Hematopoietic multipotent progenitor cell treated with erythropoietin and hydrocortisone succinate and interleukin-3 and kit ligand, for 8 days (in vitro differentiated cells): ENCODE data around the gene OPRL1.
A peak's percentile ranks its signal among the peaks of the same experiment; 100 is the strongest.

Experiments
- DNase-seq: peaks from one replicate; pipeline ENCODE4 v3.0.0-alpha.2; 2015

OPRL1 gene

GRCh38 chr20:64056889-64057627 lies 22.8 kb upstream of the OPRL1 start:
- DNase-seq: no peak

DNA sequence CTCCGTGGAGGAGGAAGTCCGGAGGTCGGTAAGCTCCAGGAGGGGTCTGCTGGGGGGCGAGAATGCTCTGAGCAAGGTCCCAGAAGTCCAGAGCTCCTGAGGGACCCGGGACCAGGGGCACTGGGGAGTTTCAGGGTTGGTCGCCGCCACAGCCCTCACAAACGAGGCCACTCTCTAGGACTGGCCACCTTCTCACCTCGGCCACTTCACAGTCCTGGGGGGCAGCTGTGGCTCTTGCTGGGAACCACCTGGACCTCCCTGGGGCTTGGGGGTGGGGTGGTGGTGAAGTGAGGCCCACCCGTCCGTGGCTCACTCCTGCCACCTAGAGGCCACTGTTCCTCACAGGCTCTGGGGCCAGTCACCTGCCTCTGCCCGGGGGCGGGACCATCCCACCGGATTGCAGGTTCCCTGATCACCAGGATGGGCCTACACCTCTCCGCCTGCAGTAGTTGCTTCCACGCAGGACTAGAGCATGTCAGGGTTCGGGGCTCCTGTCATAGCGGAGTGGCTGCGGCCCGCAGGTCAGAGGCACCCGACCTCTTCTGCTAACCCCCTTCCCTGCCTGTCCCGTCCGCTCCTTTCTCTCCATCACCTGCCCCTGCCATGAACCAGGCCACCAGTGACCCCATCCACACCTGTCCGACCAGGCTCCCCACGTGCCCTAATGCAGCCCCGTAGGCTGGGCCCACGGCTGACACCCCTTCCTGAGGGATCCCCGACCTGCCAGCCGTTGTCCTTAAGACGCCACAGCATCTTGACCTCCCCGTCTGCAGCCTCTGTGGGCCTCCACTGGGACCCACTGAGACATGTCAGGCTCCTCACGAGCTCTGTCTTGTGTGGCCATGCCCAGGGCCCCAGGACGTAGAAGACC lies 22.0 kb upstream of the OPRL1 start:
- DNase-seq: peak; percentile 58

- DNase-seq: no peak
Observed at GRCh38 chr20:64058536-64058935, 21.3 kb upstream of the OPRL1 start.

- DNase-seq: no peak
Observed at GRCh38 chr20:64062276-64062595, 17.6 kb upstream of the OPRL1 start.

DNA sequence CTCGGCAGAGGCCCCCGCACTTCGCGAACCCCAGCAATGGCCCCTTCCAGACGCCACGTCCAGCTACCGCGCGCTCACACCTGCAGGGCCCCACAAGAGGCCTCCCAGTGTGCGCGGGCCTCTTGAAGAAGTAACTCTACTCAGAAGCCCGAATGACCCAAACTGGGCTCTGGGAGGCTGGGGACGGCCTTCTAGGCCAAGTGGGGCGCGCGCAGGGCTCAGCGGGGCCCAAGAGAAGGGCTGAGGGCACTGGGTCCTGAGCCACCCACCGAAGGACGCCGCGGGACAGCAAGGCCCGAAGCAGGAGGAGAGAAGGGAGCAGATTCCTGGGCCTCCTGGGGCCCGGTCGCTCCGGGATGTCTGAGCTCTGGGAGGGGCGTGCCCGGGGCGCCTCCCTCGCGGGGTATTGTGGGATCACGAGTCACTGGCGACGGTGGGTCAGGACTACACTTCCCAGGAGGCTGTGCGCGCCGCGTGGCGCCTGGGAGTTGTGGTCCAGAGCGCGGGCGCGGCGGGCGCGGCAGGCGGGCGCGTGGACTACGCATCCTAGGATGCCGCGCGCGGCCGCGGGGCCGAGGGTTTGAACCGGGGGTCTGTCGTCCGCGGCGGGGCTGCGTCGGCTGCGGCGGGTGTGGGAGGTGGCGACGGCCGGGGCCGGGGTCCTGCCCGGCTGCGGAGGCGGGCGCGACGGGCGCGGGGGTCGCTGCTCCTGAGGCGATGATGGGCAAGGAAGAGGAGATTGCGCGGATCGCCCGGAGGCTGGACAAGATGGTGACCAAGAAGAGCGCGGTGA lies 17.1 kb upstream of the OPRL1 start, which contains the start of gene TCEA2:
TSS of gene TCEA2 (plus strand) at position 603 of the 793 bp plus-strand sequence. CDS start at position 718, 115 bp downstream.
- DNase-seq: peak; percentile 92

DNA sequence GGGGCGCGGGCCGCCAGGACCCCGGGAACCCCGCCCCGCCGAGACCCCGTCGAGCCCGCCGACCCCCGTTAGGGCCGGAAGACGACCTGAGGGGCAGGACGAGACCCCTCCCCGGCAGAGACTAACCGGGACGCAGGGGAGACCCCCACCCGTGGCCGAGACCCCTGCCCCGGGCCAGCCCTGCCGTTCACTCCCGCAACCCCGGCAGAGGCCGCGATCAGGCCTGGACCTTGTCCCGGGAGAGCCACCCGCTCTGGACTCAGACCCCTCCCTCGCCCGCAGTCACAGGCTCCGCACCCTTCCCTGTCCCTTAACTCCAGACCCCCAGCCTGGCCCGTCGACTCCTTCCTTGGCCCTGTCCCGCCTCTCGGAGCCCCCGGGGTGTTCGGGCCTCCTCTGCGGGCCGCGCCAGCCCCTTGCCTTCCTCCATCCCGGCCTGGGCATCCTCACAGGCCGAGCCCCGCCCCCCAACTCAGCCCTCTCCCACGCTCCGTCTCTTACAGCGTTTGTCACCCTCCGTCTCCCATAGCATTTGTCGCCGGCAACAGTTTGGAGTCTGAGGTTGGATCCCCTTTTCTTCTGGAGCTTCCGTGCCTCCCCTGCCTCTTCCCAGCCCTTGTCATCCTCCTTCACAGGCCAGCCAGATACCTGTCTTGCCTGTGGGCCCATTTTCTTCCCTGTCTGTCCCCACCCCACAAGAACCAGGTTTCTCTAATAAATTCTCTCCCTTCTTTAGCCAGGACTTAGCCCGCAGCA lies 16.3 kb upstream of the OPRL1 start:
- DNase-seq: no peak

DNA sequence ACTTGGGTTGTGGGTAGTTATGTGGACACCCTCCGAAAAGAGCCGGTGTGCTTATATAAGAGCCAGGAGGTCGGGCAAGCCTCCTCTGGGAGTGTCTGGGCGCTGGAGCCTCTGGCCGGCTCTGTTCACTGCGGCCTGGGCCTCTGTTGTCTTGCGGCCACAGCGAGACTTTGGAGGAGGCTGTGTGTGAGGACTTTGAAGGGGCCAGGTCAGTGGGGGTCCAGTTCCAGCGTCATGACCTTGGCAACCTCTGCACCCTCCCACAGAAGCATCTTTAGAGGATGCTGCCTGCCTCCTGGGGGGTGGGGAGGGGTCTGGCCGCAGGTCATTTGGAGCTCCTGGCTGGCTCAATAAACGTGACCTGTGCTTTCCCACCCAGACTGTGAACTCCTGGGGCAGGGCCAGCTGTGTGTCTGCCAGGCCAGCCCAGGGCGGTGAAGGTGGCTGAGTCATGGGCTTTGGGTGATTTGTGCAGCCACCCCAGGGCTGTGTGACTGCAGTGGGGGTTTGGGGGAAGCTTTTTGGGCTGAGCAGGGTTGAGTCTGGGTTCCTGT lies 15.7 kb upstream of the OPRL1 start:
- DNase-seq: no peak

DNA sequence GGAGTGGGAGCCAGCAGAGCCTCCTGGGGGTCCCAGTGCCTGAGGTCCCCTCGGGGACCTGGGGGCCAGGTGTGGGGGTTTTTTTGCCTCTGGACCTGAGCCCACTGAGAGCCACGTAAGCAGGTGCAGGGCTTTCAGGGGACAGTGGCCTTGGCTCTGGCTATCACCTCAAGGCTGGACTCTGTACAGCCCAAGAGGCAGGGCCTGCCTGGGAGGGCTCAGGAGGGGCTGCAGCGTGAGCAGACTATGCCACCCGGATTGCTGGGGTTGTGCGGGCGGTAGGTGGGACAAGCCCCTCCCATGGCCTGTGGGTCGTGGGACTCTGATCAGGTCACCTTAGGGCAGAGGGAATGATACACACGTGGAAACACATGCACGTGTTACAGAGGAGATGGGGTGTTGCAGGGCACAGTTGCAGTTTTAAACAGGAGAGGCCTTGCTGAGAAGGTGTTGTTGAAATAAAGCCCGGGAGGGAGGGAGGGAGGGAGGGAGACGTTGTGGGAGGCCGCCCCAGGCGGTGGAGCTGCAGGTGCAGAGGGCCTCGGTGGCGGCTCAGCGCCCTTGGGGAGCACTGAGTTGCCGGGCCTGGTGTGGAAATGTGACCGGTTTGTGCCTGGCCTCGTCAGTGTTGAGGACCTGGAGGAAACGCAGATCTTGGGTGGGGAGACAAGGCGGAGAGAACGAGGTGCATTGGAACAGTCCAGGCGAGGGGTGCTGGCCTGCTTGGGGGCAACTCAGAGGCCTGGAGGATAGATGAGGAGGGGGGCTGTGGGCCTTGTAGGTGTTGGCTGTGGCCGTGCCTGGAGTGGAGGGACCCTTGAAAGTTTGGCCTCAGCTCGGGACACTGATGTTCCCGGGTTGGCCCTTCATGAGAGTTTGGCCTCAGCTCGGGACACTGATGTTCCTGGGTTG lies 14.6 kb upstream of the OPRL1 start:
- DNase-seq: no peak

GRCh38 chr20:64065974-64066343 lies 13.9 kb upstream of the OPRL1 start:
- DNase-seq: no peak

GRCh38 chr20:64067005-64067632 lies 12.8 kb upstream of the OPRL1 start:
- no peak for DNase-seq

DNA sequence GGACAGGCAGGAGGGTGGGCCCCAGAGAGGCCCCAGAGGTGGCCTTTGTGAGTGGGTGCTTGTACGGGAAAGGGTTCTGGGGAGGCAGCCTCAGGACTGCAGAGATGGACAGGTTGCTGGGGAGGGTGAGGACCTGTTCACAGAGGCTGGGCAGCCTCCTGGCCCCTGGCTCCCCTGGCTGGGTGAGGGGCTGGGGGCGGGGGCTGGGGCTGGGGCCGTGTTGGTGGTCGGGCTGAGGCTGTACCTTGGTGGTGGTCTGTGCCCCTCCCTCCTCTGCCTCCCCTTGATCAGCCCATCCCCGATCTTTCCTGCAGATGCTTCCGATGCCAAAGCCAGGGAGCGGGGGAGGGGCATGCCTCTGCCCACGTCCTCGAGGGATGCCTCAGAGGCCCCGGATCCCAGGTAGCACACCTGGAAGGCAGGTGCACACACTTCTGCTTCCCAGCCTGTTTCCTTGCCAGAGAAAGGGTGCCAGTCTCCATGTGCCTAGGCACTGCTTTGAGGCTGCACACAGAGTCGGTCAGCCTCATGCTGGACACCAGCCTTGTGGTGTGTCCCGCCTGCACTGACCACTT lies 12.1 kb upstream of the OPRL1 start:
- no peak for DNase-seq

DNA sequence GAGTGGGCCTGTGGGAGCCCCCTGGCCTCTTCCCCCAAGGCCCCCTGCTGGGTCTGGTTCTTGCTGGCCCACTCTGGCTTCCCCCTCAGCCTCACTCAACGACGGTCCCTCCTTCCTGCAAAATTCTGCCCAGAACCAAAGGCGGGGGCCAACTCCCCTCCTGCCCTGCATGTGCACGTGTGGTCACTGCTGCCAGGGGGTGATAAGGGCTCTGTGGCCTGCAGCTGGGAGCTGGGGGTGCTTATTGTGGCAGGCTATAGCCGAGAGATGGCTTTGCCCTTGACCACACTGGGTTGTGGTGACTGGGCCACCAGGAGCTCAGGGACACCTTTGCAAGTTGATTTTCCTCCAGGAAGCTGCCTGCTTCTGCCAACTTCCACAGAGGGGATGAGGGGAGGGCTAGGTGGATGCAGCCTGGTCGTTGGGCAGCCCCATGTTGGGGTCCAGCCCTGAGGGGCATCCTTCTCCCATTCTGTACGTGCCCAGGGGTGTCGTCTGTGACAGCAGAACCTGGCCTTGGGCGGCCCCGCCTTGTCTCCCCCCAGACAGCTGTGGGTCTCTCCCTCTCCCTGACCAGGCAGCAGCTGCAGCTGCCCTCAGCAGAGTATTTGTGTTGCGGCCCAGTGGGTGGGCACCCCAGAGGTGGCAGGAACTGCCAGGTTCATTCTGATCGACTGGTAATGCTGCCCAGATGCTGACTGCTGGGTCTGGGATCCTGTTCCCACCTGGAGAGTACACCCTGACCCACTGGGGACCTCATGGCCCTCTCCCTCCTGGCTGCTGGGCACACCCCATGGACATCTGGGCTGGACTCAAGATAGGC lies 11.3 kb upstream of the OPRL1 start:
- DNase-seq: peak; percentile 82

DNA sequence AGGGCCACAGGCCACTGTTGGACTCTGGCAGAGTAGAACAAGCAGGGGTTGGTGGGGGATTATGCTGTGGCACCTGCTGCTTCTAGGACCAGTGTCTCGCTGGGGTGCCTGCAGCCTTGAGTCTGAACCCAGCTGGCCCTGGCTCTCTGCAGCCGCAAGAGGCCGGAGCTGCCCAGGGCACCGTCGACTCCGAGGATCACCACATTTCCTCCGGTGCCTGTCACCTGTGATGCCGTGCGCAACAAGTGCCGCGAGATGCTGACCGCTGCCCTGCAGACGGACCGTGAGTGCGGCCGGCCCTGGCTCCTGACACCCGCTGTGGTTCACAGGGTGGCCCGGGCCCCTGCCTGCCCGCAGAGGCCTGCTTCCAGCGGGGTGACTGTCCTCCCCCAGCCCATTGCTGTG lies 10.7 kb upstream of the OPRL1 start:
- no peak for DNase-seq

DNA sequence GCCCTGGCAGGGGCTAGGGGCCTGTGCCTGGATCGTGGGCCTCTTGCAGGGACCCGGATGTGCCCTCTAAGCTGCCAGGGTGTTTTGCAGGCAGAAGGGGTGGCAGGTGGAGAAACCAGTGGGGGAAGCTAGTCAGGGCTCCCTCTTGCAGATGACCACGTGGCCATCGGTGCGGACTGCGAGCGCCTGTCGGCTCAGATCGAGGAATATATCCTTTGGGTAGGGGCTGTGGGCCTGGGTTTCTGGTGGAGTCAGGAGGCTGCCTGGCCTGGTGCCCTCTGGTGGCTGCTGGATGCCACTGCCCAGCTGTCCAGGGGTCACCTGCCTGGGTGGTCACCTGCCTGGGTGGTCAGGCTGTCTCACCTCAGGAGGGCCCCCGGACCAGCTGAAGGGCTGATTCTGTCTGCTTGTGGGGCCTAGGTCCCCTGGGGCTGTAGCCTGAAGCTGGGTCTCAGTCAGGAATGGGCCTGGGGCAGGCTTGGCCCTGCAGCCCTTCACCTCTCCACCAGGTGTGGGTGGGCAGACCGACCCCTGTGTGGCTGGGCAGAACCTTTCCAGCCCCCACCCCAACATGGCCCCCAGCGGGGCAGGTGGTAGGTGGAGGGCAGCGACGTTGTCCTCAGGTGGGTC lies 10.2 kb upstream of the OPRL1 start:
- no peak for DNase-seq

GRCh38 chr20:64070244-64070993 lies 9.5 kb upstream of the OPRL1 start:
- DNase-seq: no peak

DNA sequence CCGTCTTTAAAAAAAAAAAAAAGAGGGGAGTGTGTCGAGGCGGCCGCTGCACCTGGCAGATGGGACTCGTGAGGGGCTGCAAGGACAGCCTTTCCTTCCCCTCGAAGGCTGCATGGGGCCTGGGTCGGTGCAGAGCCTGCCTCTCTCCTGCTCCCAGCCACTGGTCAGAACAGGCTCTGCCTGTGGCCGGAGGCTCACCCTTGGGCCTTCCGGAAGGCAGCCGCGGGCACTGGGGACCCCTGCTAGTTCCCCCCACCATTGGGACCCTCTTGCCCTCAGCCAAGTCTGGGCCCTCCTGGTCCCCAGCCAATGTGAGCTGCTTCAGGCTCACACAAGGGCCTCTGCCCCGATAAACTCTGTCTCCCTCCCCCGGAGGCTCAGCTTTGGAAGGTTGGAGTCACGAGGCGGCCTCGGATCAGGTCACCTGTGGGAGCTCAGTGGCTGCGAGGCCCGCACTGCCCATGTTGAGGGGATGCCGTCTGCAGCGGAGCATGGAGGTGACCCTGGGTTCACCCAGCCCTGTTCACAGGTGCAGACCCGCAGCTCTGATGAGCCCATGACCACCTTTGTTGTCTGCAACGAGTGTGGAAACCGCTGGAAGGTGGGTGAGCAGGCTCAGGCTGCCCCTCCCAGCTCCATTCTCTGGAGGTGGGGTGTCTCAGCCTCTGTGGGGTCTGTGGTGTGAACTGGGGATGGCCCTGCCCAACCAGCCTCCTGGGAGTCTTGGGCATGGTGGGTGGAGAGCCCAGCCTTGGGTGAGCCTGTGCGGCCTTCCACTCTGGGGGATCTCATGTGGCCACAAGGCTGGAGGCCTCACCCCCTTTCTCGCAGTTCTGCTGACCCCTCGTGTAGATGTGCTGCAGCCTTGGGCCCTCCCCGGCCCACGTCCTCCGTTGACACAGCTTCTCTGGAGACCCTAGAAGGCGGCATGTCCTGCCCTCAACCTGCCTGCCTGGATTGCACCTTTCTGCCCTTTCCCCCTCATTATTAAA lies 8.2 kb upstream of the OPRL1 start:
- DNase-seq: no peak

- DNase-seq: no peak
Observed at GRCh38 chr20:64072498-64073063, 7.3 kb upstream of the OPRL1 start.
